ENCODE measurements around the gene GJB3.

DNA sequence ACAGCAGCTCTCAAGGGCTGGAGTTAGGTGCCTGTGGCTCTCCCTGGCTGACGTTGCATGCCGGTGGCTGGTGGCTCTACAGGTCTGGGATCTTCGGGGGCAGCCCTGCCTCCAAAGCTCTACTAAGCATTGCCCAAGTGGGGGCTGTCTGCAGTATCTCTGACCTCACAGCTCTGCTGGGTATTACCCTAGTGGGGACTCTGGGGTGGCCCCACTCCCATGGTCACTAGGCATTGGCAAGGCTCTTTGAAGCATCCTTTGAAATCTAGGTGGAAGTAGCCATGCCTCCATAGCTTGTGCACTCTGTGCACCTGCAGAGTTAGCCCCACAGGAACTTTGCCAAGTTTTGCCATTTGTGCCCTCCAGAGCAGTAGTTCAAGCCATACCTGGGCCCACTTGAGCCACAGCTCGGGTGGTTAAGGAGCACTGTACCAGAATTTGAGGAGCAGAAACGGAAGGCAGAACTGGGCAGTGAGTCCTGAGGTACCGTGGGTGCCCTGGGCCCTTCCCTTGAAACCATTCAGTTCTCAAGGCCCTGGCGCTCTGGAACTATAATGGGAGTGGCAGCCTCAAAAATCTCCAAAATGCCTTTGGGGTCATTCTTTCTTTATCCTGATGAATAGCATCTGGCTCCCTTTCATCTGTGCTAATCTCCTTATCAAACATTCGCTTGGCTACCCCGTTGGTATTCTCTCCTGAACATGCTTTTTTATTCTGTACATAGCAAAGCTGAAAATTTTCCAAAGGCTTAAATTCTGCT is 27.2 kb downstream of the GJB3 start:
- TF ChIP-seq EZH2 (IDR thresholded peaks at IDR 0.05) (no peak), POLR2AphosphoS5 (IDR thresholded peaks at IDR 0.05; ENCODE audit: borderline replicate concordance, low read depth, low read length) (no peak)

Data from SK-N-MC (cell line).